Left colon (tissue), 2 donors: ENCODE measurements around the gene KCND3. TPM values are rescaled to one million over a fixed set of nuclear protein-coding genes. Genes with fewer than 3 reads are reported as not detected.
"Not testable (repeated sequence)": the region's sequence is repeated elsewhere in the genome, so short reads cannot be mapped to it uniquely, and the experiment has no call there.

Source experiments
- ATAC-seq: fragments of 200-7000 bp; cut with Tn5 transposase; one replicate; pipeline ENCODE4 v1.9.1; 2020; ENCODE audit warnings: mild to moderate bottlenecking, moderate library complexity
- DNase-seq, 2 donors: peaks; one replicate each; pipeline ENCODE4 v3.0.0-alpha.2; 2020
- intact Hi-C, 2 donors: fragments of 100-400 bp; cut with DNase I in 1 of 2; cut with micrococcal nuclease in 1 of 2; formaldehyde crosslinking; loops; one replicate each; pipeline versions ENCODE4 v1.11.2 to v1.14.0; 2022; cut with DNase I, micrococcal nuclease
- total RNA-seq, 2 donors: library from RNA; stranded (reverse); fragmentation: NEBNext Ultra II Directional; extraction: Animal tissue kit (Norgen Biotek cat#: 25700); gene quantifications; one replicate each; pipeline ENCODE4 v1.2.1, GENCODE V29; 2021
- donor health status: DM: no; HTN: no; CAD: no.
- donor health status: DM: yes; HTN: yes; CAD: no.

Gene KCND3
- total RNA-seq, 2 donors from 2014 or later: 1.0 to 3.0 TPM

DNA sequence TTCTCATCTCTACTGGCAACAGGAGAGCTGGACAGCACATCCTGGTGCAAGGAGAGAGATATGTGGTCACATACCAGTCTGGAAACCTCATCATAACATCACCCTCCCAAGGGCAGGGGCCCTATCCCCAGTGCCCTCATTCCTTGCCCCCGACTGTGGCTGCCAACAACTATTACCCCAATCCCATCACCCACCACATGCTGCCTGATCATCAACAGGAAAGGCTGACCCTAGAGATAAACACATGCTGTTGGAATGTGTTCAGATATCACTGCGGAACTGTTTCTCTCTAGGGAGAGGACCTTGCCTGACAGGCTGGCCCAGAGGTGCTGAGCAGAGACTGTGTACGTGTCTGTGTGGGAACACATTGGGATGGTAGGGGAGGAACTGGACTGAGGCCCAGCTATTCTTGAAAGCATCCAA lies 245.8 kb downstream of the KCND3 start:
- no peak for ATAC-seq
- intact Hi-C loops: loop anchor here in 1 of 2 donors (10.0 kb wide), 1 partner anchor 89 kb away; no protein-coding TSS in a partner anchor
- DNase-seq: no peak

DNA sequence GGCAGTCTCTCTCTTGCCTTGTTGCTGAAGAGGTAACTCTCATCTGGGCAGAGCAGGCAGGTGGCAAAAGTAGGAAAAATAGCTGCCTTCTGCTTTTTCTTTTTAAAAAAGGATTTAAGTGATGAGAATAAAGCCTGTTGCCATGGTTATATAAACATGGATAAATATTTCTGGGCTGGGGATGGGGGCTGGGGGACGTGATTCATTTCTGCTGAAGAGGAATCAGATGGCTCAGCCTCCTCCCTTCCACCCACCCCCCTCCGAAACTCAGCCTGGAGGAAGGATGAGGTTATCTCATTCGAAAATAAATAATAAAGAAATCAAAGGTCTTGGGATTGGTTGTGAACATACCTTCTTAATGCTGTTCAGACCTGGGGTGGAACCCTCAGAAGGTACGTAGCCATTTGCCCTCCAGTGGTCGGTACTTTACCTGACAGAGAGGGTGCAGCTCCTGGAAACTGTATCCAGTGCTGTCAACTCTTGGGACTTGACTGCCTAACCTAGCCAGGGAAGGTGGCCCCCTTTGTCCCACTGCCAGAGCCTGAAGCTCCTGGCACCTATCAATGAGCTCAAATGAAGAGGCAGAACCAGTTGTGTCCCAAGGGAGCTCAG lies 246.4 kb downstream of the KCND3 start:
- intact Hi-C loops: loop anchor here in 1 of 2 donors (10.0 kb wide), 1 partner anchor 88 kb away; no protein-coding TSS in a partner anchor
- no peak for DNase-seq
- ATAC-seq: no peak

DNA sequence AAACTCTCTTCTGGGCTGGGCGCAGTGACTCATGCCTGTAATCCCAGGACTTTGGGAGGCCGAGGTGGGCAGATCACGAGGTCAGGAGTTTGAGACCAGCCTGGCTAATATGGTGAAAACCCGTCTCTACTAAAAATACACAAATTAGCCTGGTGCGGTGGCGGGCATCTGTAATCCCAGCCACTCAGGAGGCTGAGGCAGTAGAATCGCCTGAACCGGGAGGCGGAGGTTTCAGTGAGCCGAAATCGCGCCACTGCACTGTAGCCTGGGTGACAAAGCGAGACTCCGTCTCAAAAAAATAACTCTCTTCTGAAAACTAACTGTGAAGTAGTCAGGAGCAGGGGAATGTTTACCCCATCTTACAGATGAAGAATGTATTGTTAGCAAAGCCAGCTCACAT lies 247.2 kb downstream of the KCND3 start:
- not testable (repeated sequence) for ATAC-seq, DNase-seq
- intact Hi-C loops: loop anchor here in 1 of 2 donors (10.0 kb wide), 1 partner anchor 87 kb away; no protein-coding TSS in a partner anchor

DNA sequence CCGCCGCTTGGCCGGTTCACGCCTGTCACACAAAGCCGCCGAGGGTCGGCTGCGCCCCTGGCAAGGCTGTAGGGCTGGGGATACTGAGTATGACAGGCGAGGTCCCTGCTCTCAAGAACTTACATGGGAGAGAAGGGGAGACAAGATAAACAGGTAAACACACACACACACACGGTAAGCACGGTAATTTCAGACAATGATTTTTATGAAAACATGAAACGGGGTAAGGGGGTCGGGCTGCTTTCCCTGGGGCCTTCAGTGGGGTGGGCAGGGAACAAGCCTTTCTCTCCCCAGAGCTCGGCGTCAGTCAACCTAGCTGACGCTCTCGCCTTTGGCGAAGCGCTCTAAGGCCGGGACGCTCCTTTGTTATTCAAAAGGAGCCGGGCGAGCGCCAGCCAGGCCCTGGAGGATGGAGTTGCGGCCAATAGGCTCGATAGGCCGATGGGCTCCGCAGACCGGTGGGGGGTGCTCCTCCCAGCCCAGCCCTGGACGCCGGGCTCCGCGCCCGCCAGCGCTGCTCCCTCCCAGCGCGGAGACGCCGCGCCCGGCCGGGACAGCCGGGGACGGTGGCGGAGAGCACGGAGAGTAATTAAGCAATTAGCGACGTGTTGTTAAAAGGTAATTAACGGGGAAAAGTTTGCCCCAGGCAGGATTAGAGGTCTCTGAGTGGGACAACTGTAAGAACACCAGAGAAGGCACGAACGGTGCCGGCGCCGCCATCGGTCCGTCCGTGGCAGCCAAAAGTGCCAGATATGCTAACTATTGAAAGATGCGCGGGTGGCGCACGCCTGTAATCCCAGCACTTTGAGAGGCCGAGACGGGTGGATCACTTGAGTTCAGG lies 249.3 kb downstream of the KCND3 start:
- intact Hi-C loops: loop anchor here in 1 of 2 donors (10.0 kb wide), 1 partner anchor 85 kb away; no protein-coding TSS in a partner anchor
- ATAC-seq (peak; percentile 52), DNase-seq (peak; percentile 74 to 76)

DNA sequence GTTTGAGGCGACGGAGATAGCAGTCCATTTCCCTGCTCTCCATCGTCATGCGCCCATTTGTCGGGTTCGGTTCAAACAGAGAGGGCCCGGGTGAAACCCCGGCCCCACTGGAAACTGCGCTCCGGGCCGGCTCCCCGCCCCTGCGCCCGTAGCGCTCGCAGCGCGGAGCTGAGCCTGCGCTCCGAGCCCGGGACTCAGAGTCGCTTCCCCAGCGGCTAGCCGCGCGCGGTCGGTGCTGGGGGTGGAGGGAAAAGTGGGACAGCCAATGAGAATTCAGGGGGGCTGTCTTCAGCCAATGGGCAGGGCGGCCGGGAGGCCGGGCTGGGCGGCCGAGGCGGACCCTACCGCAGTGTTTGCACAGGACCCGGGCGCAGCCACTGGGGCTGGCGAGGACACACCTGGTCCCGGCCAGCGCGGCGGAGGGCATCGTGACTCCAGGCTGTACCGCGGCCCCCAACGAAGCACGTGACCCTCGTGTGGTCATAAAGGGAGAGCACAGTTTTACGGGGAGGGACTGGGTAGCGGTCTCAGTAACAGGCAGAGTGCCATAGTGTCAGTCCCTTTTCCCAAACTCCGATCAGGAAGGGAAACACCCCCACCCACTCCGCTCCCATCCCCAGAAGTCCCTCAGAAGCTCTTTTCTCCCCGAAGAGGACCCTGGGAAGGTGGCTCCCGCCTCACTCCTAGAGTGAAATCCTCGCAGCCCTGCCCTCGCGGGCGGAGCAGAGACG lies 250.1 kb downstream of the KCND3 start, which contains the start of gene INKA2:
Gene INKA2 (minus strand): TSS at position 202 of the 731 bp plus-strand sequence. CDS start 153 bp downstream, at position 49.
- ATAC-seq (peak; percentile 86), DNase-seq (peak; percentile 88 to 93)
- intact Hi-C loops: no loop called here

DNA sequence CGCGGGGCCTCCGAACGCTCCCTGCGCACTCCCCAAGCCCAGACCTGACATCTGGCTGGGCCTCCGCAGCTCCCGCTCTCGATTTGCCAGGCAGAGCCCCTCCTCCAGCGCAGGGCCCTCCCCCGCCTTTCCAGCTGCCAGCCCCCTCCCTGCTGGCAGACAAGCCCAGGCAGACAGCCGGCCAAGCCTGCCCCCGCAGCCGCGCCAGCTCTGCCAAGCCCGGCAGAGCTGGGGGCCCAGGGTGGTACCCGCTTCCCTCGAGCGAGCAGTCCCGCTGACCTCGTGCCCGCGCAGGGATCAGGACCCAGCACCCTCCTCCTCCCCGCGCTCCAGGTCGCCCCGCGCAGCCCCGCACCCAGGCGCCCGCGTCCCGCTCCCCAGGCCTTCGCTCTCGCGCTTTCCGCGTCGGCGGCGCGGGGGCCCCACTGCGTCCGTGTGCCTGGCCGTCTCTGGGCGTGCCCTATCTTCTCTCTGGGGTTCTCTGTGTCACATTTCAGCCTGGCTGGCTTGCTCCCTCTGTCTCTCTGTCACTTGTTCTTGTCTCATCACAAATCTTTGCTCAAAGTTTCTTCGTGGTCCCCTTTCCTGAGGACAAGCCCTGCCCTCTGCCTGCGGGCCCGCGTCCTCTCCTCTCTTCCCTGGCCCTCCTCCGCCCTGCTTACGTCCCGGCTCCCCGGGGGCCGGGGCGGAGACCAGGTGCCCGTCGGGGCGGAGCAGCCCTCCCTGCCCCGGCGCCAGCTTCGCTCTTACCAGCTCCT lies 250.9 kb downstream of the KCND3 start:
- ATAC-seq (peak; percentile 75), DNase-seq (peak; percentile 68 to 80)
- intact Hi-C loops: no loop called here

DNA sequence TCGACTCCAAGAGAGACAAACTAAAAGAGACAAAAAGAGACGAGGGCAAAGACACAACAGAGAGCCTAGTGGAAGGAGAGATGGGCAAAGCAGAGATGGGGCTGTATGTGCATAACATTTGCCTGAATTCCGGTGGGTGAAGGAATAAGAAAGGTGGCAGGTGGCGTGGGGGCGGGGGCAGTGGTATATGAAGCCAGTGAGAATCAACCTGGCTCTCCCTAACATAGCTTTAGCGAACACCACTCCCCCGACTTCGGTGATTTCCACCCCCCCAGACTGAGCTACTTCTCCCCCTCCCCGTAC lies 251.4 kb downstream of the KCND3 start:
- ATAC-seq: no peak
- no peak for DNase-seq
- intact Hi-C loops: no loop called here

DNA sequence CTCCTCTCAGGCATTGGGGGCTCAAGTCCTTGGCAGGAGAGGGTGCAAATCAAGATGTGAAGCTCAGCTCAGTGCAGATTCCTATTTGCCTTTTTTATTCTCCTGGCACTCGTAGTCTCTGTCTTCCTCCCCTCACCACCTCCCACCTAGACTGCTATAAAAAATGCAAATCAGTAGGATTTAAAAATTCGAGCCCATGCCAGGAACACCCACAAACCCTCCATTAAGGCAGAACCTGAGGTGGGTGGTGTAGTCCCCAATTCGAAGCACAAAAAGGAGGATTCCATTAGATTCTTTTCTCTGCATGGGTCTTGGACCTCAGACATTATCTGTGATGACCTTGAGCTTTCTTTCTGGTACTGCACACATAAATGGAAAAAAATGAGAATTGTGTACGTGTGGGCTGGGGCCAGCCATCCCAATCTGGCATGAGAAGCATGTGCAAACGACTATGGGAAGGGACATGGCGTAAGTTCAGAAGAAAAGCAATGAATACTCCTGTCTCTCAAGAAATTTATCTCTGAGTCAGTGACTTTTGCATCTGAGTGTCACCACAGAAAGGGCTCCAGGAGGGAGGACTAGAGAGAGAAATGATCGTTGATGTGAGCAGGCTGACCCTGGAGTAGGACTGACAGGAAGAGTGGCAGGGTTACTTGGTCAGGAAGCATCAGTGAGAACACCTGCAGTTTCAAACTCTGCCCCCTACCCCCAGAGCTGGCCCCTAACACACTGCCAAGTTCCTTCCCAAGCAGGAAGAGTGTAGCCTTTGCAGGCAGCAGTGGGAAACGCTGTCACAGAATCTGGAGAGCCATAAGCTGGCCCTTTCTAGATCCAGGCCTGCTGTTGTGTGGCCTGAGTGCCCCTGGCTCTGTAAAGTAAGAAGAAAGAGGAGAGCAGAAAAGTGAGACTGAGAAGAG lies 252.0 kb downstream of the KCND3 start:
- intact Hi-C loops: no loop called here
- DNase-seq (no peak), ATAC-seq (no peak)

DNA sequence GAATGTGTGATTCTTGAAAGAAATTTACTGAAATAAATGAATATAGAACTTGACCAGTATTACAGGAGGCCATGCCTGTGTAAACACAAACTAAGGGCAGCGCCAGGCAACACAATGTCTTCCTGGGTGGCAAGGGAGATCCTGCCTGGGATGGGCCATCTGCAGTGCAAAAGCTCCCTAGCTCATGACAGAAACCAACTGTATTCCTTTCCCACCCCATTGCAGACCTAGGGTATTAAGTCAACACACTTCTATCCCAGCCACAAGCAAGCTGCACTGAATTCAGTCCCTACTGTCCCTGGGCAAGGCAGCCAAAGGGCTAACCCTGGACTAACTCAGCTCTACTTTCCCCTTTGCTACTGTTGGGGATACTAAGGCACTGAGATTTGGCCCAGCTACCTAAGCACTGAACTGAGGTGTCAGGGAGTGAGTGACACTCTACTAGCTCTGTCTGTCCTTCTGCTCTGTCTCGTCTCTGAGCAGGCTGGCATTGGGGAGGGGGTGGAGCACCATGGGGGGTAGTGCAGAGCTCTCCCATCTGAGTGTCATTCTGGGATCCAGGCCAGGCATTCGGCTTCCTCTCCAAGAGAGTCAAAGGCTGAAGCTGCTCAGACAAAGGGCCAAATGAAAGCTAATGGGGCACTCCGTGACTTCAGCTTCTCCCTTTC lies 252.8 kb downstream of the KCND3 start:
- ATAC-seq (no peak), DNase-seq (no peak)
- intact Hi-C loops: no loop called here

DNA sequence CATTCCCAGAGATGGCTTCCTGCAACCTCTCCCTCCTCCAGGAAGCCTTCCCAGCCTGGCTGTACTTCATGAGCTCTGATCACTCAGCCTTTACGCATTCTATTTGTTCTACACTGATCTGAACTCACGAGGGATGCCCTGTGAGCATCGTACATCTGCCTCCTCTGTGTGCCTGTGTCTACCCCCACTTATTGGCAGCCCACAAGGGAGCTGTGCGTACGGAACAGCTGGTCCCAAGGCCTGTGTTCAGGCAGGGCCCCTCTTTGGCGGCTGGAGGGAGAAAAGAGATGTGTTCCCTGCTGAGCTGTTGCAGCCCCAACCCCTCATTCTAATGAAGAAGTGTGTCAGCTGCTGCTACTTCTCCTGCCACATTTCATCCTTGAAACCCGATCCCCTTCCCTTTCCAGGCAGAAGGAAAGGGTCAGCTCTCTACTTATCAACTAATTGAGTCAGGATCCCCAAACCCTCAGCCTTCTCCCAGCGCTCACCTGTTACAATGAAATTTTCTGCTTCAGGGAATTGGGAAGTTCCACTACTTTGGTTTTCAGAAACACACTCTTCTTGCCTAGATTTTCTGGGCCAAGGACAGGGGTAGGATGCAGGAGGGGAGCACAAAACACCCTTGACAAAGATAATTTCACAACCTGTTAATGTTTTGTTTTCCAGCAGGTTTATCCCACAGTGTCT lies 253.5 kb downstream of the KCND3 start:
- DNase-seq: no peak
- intact Hi-C loops: no loop called here
- ATAC-seq: no peak

DNA sequence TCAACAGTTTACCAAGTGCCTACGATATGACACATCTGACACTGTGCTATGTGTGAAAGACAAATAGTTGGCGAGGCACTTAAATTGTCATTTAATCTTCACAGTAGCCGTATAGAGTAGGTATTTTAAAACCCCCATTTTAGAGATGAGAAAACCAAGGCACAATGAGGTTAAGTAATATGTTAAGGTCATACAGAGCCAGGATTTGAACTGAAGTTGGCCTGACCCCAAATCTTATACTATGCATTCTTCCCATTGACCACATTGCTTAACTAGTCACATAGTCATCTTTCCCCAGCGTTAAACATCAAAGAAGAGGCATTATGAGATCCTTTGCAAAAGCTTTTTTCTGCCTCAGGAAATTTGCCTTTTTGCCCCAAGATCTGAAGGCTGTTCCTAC lies 254.1 kb downstream of the KCND3 start:
- ATAC-seq (no peak), DNase-seq (no peak)
- intact Hi-C loops: no loop called here

DNA sequence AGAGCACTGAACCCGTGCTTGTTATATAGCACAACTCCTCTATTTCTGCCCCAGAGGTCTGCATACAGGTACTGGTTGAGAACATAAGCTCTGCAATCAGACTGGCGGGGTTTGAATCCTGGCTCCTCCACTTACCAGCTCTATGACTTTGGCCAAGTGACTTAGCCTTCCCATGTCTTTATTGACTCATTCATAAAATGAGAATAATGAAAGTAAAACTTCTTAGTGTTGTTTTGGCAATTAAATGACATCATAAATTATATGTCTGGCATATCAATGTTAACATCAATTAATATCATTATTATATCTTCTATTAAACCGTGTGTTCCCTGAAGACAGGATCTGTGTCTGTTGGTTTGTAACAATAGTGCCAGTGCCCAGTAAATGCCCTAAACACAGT lies 254.6 kb downstream of the KCND3 start:
- no peak for DNase-seq
- no peak for ATAC-seq

DNA sequence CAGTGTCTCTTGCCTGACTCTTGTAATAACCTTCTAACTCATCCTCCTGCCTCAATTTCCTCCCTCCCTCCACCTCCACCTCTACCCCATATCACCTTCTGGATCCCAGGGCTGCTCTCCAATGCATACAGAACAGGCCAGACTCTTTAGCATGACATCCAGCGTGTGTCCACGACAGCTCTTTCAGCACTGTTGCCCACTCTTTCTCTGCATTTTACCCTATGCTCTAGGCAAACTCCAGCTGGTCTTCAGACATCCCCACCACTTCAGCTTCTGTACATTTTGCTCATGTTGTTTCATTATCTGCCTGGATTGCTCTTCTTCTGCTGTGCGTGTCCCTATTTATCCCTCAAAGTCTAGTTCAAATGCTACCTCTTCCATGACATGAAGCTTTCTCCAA lies 255.0 kb downstream of the KCND3 start:
- no peak for ATAC-seq
- intact Hi-C loops: no loop called here

More for the DNA sequence above, 254.6 kb downstream of the KCND3 start:
- intact Hi-C loops: no loop called here

DNA sequence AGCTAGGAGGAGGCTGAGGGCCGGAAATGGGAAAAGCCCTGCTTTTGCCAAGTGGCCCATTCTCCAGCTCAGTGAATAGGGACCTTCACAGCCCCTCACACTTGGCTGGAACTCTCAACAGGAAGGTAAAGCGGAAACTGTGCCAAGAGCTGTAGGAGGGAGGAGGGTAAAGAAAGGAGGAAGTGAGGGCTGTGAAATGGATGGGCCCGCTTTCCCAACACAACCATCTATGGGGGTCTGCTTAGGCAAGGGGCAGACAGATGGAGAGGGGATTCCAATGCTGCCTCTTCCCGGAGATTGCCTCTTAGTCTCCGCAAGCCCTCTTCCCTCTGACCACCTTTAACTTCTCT lies 255.5 kb downstream of the KCND3 start:
- intact Hi-C loops: no loop called here
- DNase-seq (no peak), ATAC-seq (no peak)

More for the DNA sequence above, 255.0 kb downstream of the KCND3 start:
- no peak for DNase-seq

DNA sequence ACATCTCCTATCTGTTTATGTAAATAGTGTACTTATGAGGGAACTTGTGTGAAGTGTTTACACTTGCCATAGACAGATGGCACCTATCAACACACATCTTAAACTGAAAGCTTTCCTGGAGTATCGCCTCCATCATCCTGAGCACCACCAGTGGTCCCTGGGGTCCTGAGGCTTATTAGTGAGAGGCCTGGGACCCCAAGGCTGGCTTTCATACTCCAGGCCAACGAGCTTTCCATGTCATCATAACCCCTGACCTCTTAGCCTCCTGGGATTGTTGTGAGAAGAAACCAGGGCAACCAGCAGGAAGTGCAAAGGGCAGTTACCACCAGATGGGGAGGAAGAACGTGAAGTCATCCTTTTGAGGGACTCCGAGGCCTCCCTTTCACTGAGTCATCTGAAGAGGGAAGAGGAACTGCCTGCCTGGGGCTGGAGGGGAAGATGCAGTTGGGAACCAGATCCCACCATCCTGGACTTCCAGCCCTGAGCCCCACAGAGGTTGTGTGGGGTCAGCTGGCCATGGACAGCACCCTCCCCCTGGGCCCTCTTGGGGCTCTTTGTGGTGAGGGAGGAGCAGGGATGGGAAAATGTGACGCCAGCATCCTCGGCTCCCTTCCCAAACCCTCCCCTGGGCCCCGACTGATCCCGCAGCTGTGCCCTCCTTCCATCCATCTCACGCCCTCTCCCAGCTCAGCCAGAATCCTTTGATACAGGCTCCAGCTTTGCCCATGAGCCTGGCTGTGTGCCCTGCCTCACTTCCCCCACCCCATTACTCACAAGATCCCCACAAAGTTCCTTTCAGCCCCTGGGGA lies 256.1 kb downstream of the KCND3 start:
- ATAC-seq: peak; percentile 66
- DNase-seq: peak in 1 of 2 donors; percentile 49
- intact Hi-C loops: no loop called here

DNA sequence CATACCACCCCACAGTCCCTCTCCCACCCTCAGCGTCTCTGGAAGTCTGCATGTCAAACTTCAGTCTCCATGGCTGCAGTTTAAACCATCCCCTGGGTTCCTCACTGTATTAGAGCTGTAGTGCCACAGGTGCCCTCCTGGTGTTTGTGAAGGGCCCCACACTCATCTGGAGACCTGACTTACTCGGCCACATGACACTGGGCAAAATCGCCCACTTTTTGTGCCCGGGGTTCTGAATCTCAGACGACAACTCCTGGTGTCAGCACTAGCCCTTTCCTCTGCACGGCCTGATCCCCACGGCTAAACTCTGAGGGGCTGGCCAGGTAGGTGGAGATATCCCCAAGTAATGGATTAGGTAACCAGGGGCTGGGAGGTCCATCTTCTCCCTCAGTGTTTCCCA lies 256.8 kb downstream of the KCND3 start:
- intact Hi-C loops: no loop called here
- DNase-seq (no peak), ATAC-seq (no peak)
